ENCODE data around the gene C19orf38. TPM values are rescaled to one million over a fixed set of nuclear protein-coding genes. Genes with fewer than 3 reads are reported as not detected.

C19orf38 gene
- total RNA-seq, 1 donor from 2014 or later = 0.33 TPM

GRCh38 chr19:10918359-10918758, 70.1 kb downstream of the C19orf38 start:
- TF ChIP-seq CTCF (IDR thresholded peaks at IDR 0.05; ENCODE audit: insufficient read depth, low read length, poor library complexity, severe bottlenecking) = no peak
- DNase-seq (ENCODE audit: low read depth) = no peak
- Histone ChIP-seq H3K4me3 (ENCODE audit: low read depth, low read length) (no peak overlapping the region), H3K27me3 (ENCODE audit: control insufficient read depth, insufficient read depth, low read length) (no peaks in the 10 kb centered on the region), H3K36me3 (ENCODE audit: control insufficient read depth, insufficient read depth, low read length) (peaks cover 3% of the 10 kb centered on the region)

Other genes starting within 250 kb of the C19orf38 start
- gene SLC44A2, start 222.9 kb upstream of the C19orf38 start, total RNA-seq = 88.5 and 97.1 TPM in 2 replicates
- 153 and 160 TPM in 2 replicates for gene ILF3, start 194.1 kb upstream of the C19orf38 start, total RNA-seq
- gene QTRT1, start 147.0 kb upstream of the C19orf38 start, total RNA-seq = 23.0 and 24.1 TPM in 2 replicates
- 102 and 123 TPM in 2 replicates for gene DNM2, start 130.3 kb upstream of the C19orf38 start, total RNA-seq
- 35.0 and 37.4 TPM in 2 replicates for gene TMED1, start 12.2 kb upstream of the C19orf38 start, total RNA-seq
- gene CARM1, start 23.1 kb downstream of the C19orf38 start, total RNA-seq = 36.2 and 46.7 TPM in 2 replicates
- gene YIPF2, start 80.2 kb downstream of the C19orf38 start, total RNA-seq = 61.1 and 91.7 TPM in 2 replicates
- gene TIMM29, start 80.4 kb downstream of the C19orf38 start, total RNA-seq = 37.0 and 44.2 TPM in 2 replicates
- gene SMARCA4, start 112.6 kb downstream of the C19orf38 start, total RNA-seq = 124 and 189 TPM in 2 replicates
- 104 and 135 TPM in 2 replicates for gene LDLR, start 241.0 kb downstream of the C19orf38 start, total RNA-seq